HL-60 (cell line): ENCODE data around the gene IRF2BP2.

Source experiments
- CTCF ChIP-seq: IDR thresholded peaks from one replicate; pipeline ENCODE4 v1.5.1; 2011; ENCODE audit warnings: low read length, control low read depth, inconsistent platforms; ENCODE audit not compliant: insufficient read depth
- POLR2AphosphoS5 ChIP-seq: IDR thresholded peaks from 2 replicates; pipeline ENCODE4 v1.6.1; 2012; ENCODE audit warnings: low read depth
- REST ChIP-seq: IDR thresholded peaks from 2 replicates; pipeline ENCODE4 v1.6.1; 2012; ENCODE audit warnings: low read depth; ENCODE audit not compliant: insufficient replicate concordance

- TF ChIP-seq CTCF, result no peak
- no peak for TF ChIP-seq REST
- no peak for TF ChIP-seq POLR2AphosphoS5
These were observed 29.1 kb upstream of the IRF2BP2 start for GRCh38 chr1:234638832-234639799.
